SW 1271 (cell line): ENCODE measurements around the gene ASPN.

Experiments used
- DNase-seq, 2 experiments: peaks; one replicate each; lab custom pipeline; 2025; lab: John Stamatoyannopoulos, UW

Gene ASPN

GRCh38 chr9:92482329-92482728 is at the start of gene ASPN:
TSS of gene ASPN (minus strand) at chr9:92482506.
- DNase-seq = no peak

- DNase-seq = no peak
These were observed 48.6 kb upstream of the ASPN start for GRCh38 chr9:92530893-92531292.

- DNase-seq = no peak
These were observed 46.8 kb upstream of the ASPN start for GRCh38 chr9:92529124-92529523.

DNA sequence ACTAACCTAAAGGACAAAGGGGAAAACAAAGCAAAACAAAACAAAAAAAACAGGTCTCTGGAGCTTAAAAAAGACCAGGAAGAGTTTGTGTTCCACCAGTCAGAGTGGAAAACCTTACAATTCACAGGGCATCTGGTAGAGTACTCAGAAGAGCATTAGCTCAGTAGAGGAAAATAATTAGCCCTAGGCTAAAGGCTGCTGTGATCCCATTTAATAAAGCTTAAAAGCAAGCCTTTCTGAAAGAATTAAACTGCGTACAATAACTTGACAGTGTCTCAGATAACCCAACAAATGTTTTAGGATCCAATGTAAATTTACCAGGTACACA is 46.2 kb upstream of the ASPN start:
- DNase-seq = no peak

DNA sequence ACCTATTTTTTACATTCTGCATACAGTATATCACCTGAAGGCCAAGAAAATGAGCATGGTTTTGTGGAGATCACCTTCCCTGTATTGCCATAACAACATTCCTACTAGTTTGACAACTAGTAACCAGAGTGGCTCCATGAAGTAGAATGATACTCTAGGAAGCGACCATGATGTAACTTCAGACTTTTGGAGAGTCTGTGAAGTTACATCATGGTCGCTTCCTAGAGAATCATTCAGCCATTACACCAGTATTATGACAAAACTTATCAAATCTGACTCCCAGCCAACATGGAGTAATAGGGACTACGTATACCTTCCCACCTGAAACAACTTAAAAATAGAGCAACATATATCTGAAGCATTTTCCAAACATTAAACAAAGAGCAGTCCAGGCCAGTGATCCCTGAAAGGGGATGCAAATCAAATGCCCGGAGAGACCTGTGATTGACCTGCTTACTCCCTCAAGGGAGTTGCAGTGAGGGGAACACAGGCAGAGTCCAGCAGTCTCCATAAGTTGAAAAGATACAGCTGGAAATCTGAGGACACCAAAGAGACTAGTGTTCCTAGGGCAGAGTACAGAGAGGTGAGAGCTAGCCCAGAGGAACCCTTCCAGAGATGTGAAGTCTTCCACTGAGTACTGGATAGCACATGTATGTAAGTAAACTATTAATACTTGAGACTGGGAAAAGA is 45.7 kb upstream of the ASPN start:
- no peak for DNase-seq

DNA sequence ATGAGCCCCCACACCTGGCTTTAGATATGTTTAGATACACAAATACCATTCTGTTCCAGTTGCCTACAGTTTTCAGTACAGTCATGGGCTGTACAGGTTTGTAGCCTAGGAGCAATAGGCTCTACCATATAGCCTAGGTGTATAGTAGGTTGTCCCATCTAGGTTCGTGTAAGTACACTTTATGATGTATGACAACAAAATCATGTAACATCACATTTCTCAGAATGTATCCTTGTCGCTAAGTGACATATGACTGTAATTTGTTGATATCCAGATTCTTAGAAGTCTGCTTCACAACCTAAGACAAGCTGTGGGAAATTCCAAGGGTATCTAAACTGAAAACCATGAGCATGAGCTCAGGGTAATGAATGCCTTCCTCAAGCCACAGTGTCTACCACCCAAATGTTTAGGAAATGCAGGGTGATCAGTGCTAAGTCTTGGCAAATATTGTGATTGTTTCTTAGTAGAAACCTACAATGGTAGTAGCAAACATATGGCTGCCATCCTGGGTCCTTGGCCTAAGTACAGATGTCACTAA is 45.1 kb upstream of the ASPN start:
- no peak for DNase-seq

GRCh38 chr9:92525306-92525705 is 43.0 kb upstream of the ASPN start:
- no peak for DNase-seq

DNA sequence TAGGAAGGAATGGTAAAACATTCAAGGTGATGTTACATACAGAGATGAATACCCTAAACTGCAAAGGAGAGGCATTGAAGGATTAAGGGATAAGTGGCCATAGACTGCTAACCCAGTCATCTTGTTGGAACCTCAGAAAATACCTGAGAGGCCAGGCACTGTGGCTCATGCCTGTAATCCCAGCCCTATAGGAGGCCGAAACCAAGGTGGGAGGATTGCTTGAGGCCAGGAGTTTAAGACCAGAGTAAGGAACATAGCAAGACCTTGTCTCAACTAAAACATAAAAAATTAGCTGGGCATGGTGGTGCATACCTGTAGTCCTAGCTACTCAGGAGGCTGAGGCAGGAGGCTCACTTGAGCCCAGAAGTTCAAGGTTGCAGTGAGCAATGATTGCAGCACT is 42.6 kb upstream of the ASPN start:
- DNase-seq = no peak

GRCh38 chr9:92522983-92523970 is 41.0 kb upstream of the ASPN start:
- no peak for DNase-seq

- DNase-seq = no peak
These were observed 38.5 kb upstream of the ASPN start for GRCh38 chr9:92520837-92521236.

GRCh38 chr9:92518199-92518598 is 35.9 kb upstream of the ASPN start:
- no peak for DNase-seq

GRCh38 chr9:92517046-92517445 is 34.7 kb upstream of the ASPN start:
- DNase-seq = no peak

DNA sequence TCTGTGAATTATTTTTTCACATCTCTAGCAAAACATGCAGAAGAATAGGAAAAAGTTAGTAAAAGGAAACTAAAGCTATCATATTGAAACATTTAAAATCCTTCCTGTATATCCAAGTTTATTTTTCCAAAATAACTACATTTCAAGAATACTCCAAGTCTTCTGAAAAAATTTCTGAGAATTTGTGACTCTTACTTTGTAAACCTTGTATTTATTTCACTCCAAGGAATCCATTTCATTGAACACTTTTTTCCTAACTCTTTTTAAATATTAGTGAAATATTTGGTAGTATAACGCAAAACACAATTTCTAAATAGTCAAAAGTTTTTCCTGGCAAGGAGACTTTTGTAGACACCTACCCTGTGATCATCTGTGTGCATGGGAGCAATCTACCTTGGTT is 34.2 kb upstream of the ASPN start:
- DNase-seq = no peak

DNA sequence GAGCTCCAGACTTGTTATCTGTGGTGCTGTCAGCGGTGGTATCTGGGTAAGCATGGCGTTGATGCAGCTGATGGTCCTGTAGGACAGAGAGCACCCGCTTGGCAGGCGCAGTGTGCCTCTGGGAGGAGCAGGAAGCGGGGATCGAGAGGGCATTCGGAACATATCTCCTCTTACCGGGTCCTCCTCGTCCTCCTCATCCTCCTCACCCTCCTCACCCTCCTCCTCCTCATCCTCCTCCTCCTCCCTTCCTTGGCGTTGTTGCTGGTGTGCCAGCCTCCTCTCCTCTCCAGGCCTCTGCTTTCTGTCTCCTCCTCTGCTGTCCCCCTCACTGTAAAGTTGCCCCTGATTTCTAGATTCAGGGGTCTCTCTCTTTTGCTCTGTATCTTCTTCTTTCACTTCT is 32.3 kb upstream of the ASPN start:
- DNase-seq = no peak

DNA sequence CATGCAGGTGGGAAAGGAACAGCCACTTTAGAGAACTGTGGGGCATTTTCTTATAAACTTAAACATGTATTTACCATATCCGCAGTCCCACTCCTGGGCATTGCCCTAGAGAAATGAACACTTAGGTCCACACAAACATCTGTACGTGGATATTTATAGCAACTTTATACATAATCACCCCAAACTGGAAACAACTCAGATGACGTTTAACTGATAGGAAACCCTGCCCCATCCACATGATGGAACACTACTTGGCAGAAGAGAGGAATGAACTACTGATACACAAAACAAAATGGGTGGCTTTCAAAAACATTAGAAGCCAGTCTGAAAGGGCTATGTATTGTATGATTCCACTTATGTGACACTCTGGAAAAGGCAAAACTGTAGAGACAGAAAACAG is 31.0 kb upstream of the ASPN start:
- no peak for DNase-seq

DNA sequence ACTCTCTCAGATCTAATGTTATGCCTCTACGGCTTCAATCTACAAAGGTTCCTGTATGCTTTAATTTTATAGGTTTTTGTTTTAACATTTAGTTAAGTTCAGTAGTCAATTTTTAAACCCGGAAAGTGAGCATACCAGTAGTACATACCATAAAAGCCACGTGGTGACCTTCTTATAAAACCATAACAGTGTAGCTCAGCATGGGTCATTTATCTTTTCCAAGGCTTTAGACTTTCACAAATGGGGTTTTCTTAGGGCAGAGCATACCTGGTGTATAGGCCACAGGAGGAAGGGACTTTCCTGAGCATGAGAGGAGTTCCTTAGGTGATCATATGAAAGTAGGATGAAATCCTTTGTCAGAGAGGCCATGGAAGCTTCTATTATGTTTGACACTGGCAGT is 30.3 kb upstream of the ASPN start:
- DNase-seq = no peak

GRCh38 chr9:92510747-92511146 is 28.4 kb upstream of the ASPN start:
- DNase-seq = no peak

GRCh38 chr9:92509050-92509449 is 26.7 kb upstream of the ASPN start:
- no peak for DNase-seq

DNA sequence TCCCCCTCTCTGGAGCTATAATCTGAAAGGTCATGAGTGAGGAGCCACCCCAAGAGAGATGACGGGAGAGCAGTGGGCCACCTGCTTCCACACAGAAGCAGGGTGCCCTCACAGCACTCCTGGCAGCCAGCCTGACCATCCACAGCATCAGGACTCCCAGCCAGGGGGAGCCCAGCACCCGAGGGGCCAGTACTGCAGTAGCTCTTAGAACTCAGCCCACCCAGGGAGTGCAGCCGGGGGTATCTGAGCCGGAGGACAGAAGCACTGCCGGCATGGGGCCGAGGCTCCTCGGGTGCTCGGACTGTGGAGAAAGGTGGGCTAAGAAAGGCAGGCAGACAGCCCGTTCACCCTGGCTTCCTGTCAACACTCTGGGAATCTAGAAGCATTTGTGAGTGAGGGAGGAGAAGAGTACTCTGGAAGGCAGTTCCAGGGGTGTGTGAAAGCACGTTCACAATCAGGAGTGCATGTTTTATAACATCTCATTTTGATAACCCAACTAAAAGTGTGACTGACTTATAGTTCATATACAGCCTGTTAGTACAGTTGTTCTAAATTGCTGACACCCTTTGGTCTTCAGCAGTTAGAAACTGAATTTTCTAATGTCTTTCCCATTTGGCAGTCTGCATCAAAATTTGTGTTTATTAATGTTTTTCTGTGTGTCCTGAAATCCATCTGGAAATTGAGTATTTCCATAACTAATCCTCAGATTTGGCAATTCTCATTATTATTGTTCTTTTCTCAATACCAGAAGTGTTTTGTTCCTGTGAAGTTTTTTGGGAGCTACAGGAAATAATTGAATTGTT is 25.9 kb upstream of the ASPN start:
- no peak for DNase-seq

DNA sequence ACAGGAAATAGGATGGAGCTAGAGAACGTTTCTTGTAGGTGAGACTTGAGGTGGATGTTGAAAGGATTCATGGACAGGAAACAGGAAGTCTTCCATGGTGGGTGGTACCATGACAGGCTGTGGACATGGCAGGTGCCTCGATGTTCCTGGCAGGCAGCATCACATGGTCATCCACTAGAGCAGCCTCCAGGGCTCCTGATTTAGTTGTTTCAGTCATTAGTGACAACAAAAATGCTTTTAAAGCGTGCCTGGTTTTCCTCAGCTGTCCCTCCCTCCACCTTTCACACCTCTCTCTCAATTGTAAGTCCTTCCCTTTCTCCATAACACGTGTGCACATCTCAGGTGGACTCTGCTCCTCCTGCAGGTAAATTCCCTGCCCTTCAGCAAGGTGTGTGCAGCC is 25.2 kb upstream of the ASPN start:
- DNase-seq = no peak

DNA sequence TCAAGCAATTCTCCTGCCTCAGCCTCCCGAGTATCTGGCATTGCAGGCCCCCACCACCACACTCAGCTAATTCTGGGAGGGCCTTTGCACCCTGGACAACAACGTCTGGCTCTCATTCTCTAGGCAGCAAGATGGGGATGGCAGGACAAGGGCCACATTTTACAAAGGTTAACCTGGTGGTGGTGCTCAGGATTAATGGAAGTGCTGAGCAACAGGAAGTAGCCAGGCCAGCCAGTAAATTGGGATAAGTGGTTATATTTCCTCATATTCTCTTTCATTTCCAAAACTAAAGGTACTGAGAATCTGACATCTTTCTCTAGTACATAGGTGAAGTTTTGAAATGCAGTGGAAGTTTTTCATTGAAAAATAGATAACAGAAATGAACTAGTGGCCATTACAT is 24.7 kb upstream of the ASPN start:
- no peak for DNase-seq

GRCh38 chr9:92506184-92506857 is 24.0 kb upstream of the ASPN start:
- DNase-seq = peak in 1 of 2 experiments; percentile 12
